Calu3 (cell line): Measurements from ENCODE around the gene ZNHIT3. TPM values are rescaled to one million over a fixed set of nuclear protein-coding genes. Genes with fewer than 3 reads are reported as not detected.

Experiments used
- BruUV-seq: library from RNA; stranded (reverse); fragments of 400-500 nt; replicated peaks from 2 replicates; lab custom pipeline; 2021; lab: Mats Ljungman, UMichigan
- CTCF ChIA-PET: fragments of 300-600 bp; sonication (Branson Sonifier 250); formaldehyde crosslinking; loops from one replicate; lab custom pipeline; 2022; ENCODE audit warnings: antibody characterized with exemption; lab: Charles Lee
- DNase-seq: peaks from one replicate; pipeline ENCODE4 v3.0.0; 2022
- H3K27ac Mint-ChIP-seq: one replicate; pipeline ENCODE4 v1.8.0; 2022; ENCODE audit warnings: mixed read lengths; ENCODE audit not compliant: unreplicated experiment
- H3K27me3 Mint-ChIP-seq: one replicate; pipeline ENCODE4 v1.8.0; 2022; ENCODE audit warnings: mixed read lengths; ENCODE audit not compliant: unreplicated experiment
- H3K36me3 Mint-ChIP-seq: one replicate; pipeline ENCODE4 v1.8.0; 2022; ENCODE audit warnings: mild to moderate bottlenecking, moderate library complexity, mixed read lengths; ENCODE audit not compliant: insufficient read depth, unreplicated experiment
- H3K4me1 Mint-ChIP-seq: one replicate; pipeline ENCODE4 v1.8.0; 2022; ENCODE audit warnings: mild to moderate bottlenecking, low read depth, mixed read lengths; ENCODE audit not compliant: unreplicated experiment
- H3K4me3 Mint-ChIP-seq: one replicate; pipeline ENCODE4 v1.8.0; 2022; ENCODE audit warnings: mild to moderate bottlenecking, low read depth, moderate library complexity, mixed read lengths; ENCODE audit not compliant: unreplicated experiment
- H3K9me3 Mint-ChIP-seq: one replicate; pipeline ENCODE4 v1.8.0; 2022; ENCODE audit warnings: low read depth, mixed read lengths; ENCODE audit not compliant: unreplicated experiment
- CTCF ChIP-seq: fragments of 200-600 bp; IDR thresholded peaks from one replicate; pipeline ENCODE4 v1.8.0; 2022; ENCODE audit warnings: antibody characterized with exemption; ENCODE audit not compliant: unreplicated experiment
- intact Hi-C: fragments of 100-400 bp; cut with micrococcal nuclease; formaldehyde crosslinking; loops from one replicate; pipeline ENCODE4 v1.10.0; 2022; ENCODE audit not compliant: unreplicated experiment
- total RNA-seq: library from RNA; stranded (reverse); gene quantifications from 2 replicates; pipeline ENCODE4 v1.2.3, GENCODE V29; 2022

Gene ZNHIT3
- total RNA-seq, 1 experiment from 2014 or later = 32.6 TPM

DNA sequence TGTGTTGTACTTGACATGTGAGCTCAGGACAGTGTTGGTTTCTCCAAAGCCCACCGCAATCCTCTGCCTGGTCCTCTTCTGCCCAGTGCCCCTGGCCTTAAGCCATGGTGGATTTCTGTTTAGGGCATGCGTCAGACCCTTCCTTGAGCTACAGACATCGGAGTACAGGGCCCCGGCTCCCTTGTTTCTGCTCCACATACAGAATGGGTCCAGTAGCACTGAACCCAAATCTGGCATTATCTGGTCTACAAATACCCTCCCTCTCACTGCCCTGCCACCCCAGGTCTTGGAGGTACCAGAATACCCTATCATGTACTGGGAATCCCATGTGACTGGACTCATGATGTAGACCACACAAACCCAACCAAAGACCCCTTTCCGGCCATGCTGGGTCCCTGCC lies 27.4 kb upstream of the ZNHIT3 start:
- Mint-ChIP-seq H3K9me3 (no peaks in the 10 kb centered on the region), H3K4me1 (no peaks in the 10 kb centered on the region), H3K4me3 (no peak overlapping the region), H3K27ac (no peak overlapping the region), H3K27me3 (peaks cover 52% of the 10 kb centered on the region), H3K36me3 (no peaks in the 10 kb centered on the region)
- TF ChIP-seq CTCF = no peak
- no TSS peak for BruUV-seq
- CTCF ChIA-PET = no interaction called here
- DNase-seq = no peak
- intact Hi-C loops = no loop called here

GRCh38 chr17:36459601-36460000 lies 26.9 kb upstream of the ZNHIT3 start:
- no peak overlapping the region for H3K27ac Mint-ChIP-seq
- BruUV-seq = no TSS peak
- TF ChIP-seq CTCF = no peak
- intact Hi-C loops = no loop called here
- no peaks in the 10 kb centered on the region for H3K9me3 Mint-ChIP-seq
- no peak for DNase-seq
- peaks cover 53% of the 10 kb centered on the region for H3K27me3 Mint-ChIP-seq
- H3K4me1 Mint-ChIP-seq = no peaks in the 10 kb centered on the region
- no peak overlapping the region for H3K4me3 Mint-ChIP-seq
- CTCF ChIA-PET = no interaction called here
- no peaks in the 10 kb centered on the region for H3K36me3 Mint-ChIP-seq

DNA sequence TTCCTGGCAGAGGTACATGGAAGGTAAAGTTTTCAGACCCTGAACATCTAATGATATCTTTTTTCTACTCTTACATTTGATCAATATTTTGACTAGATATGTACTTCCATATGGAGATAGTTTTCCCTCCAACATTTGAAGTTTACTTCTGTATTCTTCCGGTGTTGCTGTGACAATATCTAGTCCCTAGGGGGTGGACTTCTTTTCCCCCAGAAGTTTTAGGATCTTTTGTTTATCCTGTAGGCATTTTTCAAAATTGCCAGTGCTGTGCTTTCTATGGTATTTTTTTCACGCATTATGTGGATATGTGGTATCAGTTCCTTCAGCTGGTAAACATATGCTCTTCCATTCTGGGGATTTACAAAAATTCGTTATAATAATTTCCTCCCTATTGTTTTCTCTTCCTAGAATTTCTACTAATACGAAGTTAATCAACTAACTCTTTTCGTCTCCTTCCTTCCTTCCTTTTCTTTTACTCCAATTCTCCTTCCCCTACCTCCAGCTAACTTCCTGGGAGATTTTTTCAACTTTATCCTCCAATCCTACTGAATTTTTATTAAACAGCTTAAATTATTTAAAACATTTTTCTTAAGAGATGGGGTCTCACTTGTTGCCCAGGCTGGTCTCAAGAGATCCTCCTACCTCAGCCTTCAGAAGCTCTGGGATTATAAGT lies 26.1 kb upstream of the ZNHIT3 start:
- intact Hi-C loops = loop anchor here (2.0 kb wide), 1 partner anchor 14 kb away; no protein-coding TSS in a partner anchor
- DNase-seq = no peak
- Mint-ChIP-seq H3K4me3 (no peak overlapping the region), H3K27me3 (peaks cover 61% of the 10 kb centered on the region), H3K27ac (no peak overlapping the region), H3K4me1 (no peaks in the 10 kb centered on the region), H3K36me3 (no peaks in the 10 kb centered on the region), H3K9me3 (no peaks in the 10 kb centered on the region)
- BruUV-seq = no TSS peak
- CTCF ChIA-PET = no interaction called here
- TF ChIP-seq CTCF = no peak

DNA sequence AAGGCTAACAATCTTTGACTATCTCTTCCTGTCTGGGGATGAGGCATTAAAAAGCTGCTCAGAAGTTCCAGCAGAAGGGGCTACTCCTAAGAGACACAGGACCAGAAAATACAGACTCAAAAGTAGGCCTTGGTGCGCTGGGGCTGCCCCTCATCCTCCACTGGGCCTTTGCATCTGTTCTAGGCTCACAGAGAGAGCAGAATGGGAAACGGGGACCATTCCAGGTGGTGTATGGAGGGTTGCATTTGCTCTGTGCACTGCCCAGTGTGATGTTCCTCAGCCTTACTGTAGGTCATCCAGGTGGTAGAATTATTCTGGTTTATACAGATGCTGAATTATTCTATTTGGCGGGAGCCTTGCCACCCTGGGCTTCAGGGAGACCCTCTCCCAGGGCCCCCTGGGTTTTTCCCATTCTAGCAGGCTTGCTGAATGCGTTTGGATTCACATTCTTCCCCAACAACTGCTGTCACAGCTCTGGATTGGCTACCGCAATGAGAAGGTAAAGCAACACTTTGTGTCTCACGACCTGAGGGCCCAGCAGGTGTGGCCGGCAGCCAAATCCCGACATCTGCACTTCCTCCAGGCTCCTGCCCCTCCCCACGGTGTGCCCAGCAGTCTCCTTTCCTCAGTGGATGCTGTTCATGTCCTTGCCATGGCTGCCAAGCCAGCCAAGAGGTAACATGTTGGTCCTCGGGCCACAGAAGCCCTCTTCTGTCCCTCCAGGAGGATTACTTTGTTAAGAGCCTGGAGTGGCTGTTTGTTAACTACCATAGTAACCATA lies 25.0 kb upstream of the ZNHIT3 start:
- no peak for DNase-seq
- intact Hi-C loops = loop anchor here (2.0 kb wide), 1 partner anchor 13 kb away; no protein-coding TSS in a partner anchor
- Mint-ChIP-seq H3K27me3 (peaks cover 72% of the 10 kb centered on the region), H3K4me1 (no peaks in the 10 kb centered on the region), H3K4me3 (no peak overlapping the region), H3K9me3 (no peaks in the 10 kb centered on the region), H3K27ac (no peak overlapping the region), H3K36me3 (no peaks in the 10 kb centered on the region)
- no peak for TF ChIP-seq CTCF
- CTCF ChIA-PET = no interaction called here
- BruUV-seq = no TSS peak
